CD14-positive monocyte (primary cell): ENCODE measurements around the gene TENM3. TPM values are rescaled to one million over a fixed set of nuclear protein-coding genes. Genes with fewer than 3 reads are reported as not detected.

Experiments used
- DNase-seq, 3 donors: peaks; one replicate each; pipeline ENCODE4 v3.0.0-alpha.2; 2011 to 2022
- H2AFZ ChIP-seq: 2 replicates; pipeline ENCODE4 v1.6.0; 2012; ENCODE audit warnings: mild to moderate bottlenecking, low read depth, low read length, inconsistent platforms; ENCODE audit not compliant: insufficient read depth, poor library complexity, severe bottlenecking
- H3K27ac ChIP-seq, 2 donors: 1 replicate in 1 of 2; 2 replicates in 1 of 2; pipeline ENCODE4 v1.5.1; 2012 to 2013; ENCODE audit warnings: low read length in 2 of 2, control low read depth in 1 of 2, inconsistent platforms in 1 of 2, low read depth in 1 of 2, mild to moderate bottlenecking in 1 of 2
- H3K27me3 ChIP-seq, 2 donors: one replicate each; pipeline versions ENCODE4 v1.6.0 to v1.6.1; 2011 to 2013; ENCODE audit warnings: low read length in 2 of 2; ENCODE audit not compliant: control insufficient read depth in 2 of 2, insufficient read depth in 2 of 2
- H3K36me3 ChIP-seq, 2 donors: replicated peaks in 1 of 2; 1 replicate in 1 of 2; 2 replicates in 1 of 2; pipeline versions ENCODE4 v1.5.1 to v1.6.1; 2012 to 2013; ENCODE audit warnings: low read length in 2 of 2, control low read depth in 1 of 2, inconsistent platforms in 1 of 2, mild to moderate bottlenecking in 1 of 2; ENCODE audit not compliant: insufficient read depth in 2 of 2, control insufficient read depth in 1 of 2
- H3K4me1 ChIP-seq, 2 donors: 1 replicate in 1 of 2; 2 replicates in 1 of 2; pipeline versions ENCODE4 v1.5.1 to v1.6.1; 2012 to 2013; ENCODE audit warnings: low read length in 2 of 2, control low read depth in 1 of 2, inconsistent platforms in 1 of 2, mild to moderate bottlenecking in 1 of 2, moderate library complexity in 1 of 2; ENCODE audit not compliant: insufficient read depth in 2 of 2, control insufficient read depth in 1 of 2
- H3K4me2 ChIP-seq: replicated peaks from 2 replicates; pipeline ENCODE3; 2012; ENCODE audit warnings: low read length, moderate library complexity, mild to moderate bottlenecking; ENCODE audit not compliant: poor library complexity, severe bottlenecking; ENCODE audit errors: extremely low read depth
- H3K4me3 ChIP-seq, 3 experiments: fragments of 200-600 bp in 1 of 3; sonication (generic) in 1 of 3; replicated peaks in 1 of 3; 1 replicate in 2 of 3; 2 replicates in 1 of 3; pipeline ENCODE4 v1.5.1; 2011 to 2013; ENCODE audit warnings: low read length in 3 of 3, mild to moderate bottlenecking in 3 of 3, control low read depth in 2 of 3, low read depth in 2 of 3, inconsistent platforms in 1 of 3, moderate library complexity in 1 of 3
- H3K79me2 ChIP-seq: 2 replicates; pipeline ENCODE4 v1.6.0; 2012; ENCODE audit warnings: mild to moderate bottlenecking, control low read depth, inconsistent platforms, low read length, moderate library complexity; ENCODE audit not compliant: insufficient read depth
- H3K9ac ChIP-seq: 2 replicates; pipeline ENCODE4 v1.6.0; 2017; ENCODE audit warnings: low read length, mild to moderate bottlenecking; ENCODE audit not compliant: insufficient read depth, poor library complexity, severe bottlenecking
- H3K9me3 ChIP-seq, 2 donors: replicated peaks in 1 of 2; 1 replicate in 1 of 2; 2 replicates in 1 of 2; pipeline versions ENCODE4 v1.5.1 to v1.6.1; 2012 to 2013; ENCODE audit warnings: low read length in 2 of 2, control low read depth in 1 of 2; ENCODE audit not compliant: control insufficient read depth in 1 of 2, insufficient read depth in 1 of 2
- H4K20me1 ChIP-seq: 2 replicates; pipeline ENCODE4 v1.6.0; 2012; ENCODE audit warnings: mild to moderate bottlenecking, low read length, control low read depth, moderate library complexity; ENCODE audit not compliant: insufficient read depth
- H3K27ac Mint-ChIP-seq, 7 donors: one replicate each; pipeline ENCODE4 v1.8.0; 2020; ENCODE audit warnings: mild to moderate bottlenecking in 7 of 7, mixed read lengths in 7 of 7, moderate library complexity in 6 of 7, inconsistent platforms in 2 of 7
- H3K27me3 Mint-ChIP-seq, 3 donors: one replicate each; pipeline ENCODE4 v1.8.0; 2021 to 2022; ENCODE audit warnings: low read depth in 3 of 3, mild to moderate bottlenecking in 3 of 3, mixed read lengths in 3 of 3, moderate library complexity in 3 of 3, inconsistent platforms in 1 of 3
- H3K36me3 Mint-ChIP-seq, 2 donors: one replicate each; pipeline ENCODE4 v1.8.0; 2020; ENCODE audit warnings: mixed read lengths in 2 of 2, inconsistent platforms in 1 of 2, mild to moderate bottlenecking in 1 of 2
- H3K4me1 Mint-ChIP-seq: one replicate; pipeline ENCODE4 v1.8.0; 2020; ENCODE audit warnings: mild to moderate bottlenecking, mixed read lengths
- H3K4me3 Mint-ChIP-seq, 2 donors: one replicate each; pipeline ENCODE4 v1.8.0; 2020; ENCODE audit warnings: mild to moderate bottlenecking in 2 of 2, mixed read lengths in 2 of 2, moderate library complexity in 1 of 2
- H3K9me3 Mint-ChIP-seq, 7 donors: one replicate each; pipeline ENCODE4 v1.8.0; 2020 to 2022; ENCODE audit warnings: mixed read lengths in 7 of 7, mild to moderate bottlenecking in 6 of 7, moderate library complexity in 6 of 7, inconsistent platforms in 2 of 7
- WGBS: methylation state at CpG from one replicate; pipeline ENCODE4 v1.1.5; 2013; ENCODE audit warnings: missing lambda C conversion rate; ENCODE audit not compliant: insufficient coverage; 5-methylcytosine and 5-hydroxymethylcytosine counted together
- intact Hi-C, 2 donors: fragments of 100-400 bp; cut with micrococcal nuclease; formaldehyde crosslinking; loops; one replicate each; pipeline versions ENCODE4 v1.15.0 to v1.15.1; 2023
- polyA plus RNA-seq, 3 donors: library from polyadenylated mRNA; depleted of rRNA in 1 of 3; unstranded in 2 of 3; stranded (reverse) in 1 of 3; fragments of 300-500 nt in 2 of 3; fragments of >200 nt in 1 of 3; fragmentation: Illumina TruSeq in 2 of 3; gene quantifications; 1 replicate in 2 of 3; 2 replicates in 1 of 3; pipeline ENCODE4 v1.2.3, GENCODE V29; 2012 to 2021
- TF ChIP-seq, protein P1 (sequence below): fragments of 200-600 bp; IDR thresholded peaks from one replicate; pipeline ENCODE4 v1.8.0; 2022; ENCODE audit warnings: antibody characterized with exemption, mild to moderate bottlenecking

The TENM3 gene
- polyA plus RNA-seq, 3 donors: not detected

DNA sequence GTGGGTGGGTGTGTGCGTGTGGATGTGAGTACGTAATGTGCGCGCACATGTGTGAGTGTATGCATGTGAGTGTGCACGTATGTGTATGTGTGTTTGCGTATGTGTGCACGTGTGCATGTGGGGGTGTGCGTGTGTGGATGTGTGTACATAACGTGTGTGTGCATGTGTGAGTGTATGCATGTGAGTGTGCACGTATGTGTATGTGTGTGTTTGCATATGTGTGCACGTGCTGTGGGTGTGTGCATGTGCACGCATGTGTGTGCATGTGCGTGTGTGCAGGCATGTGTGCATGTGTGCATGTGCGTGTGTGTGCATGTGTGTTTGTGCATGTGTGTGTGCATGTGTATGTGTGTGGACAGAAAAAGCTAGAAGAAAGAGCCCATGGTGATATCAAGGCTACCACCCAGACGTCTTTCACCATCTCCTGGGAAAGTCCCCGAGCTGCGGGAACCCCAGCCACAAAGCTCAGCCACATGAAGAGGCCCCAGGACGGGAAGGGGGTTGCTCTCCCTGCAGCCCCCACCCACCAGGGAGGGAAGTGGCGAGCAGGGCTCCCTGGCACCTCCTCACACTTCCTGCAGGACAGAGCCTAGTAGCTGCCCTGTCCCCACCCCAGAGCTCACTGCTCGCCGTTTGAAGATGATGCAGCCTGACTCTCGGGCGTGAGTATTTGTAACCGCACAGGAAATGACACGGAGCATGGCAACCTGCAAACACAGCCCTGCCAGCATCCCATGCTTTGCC lies 565.6 kb downstream of the TENM3 start:
- peak; percentile 60 to 82 (median 80) for DNase-seq
- no peaks in the 10 kb centered on the region for H4K20me1 ChIP-seq
- peak overlapping the region; percentile 44 for H3K4me2 ChIP-seq
- H3K36me3 ChIP-seq: no peaks in the 10 kb centered on the region
- H3K79me2 ChIP-seq: no peaks in the 10 kb centered on the region
- peak overlapping the region in 3 of 7 donors; percentile 37 to 42 (median 41) for H3K27ac Mint-ChIP-seq
- H3K4me1 ChIP-seq: peaks cover 20 to 35% of the 10 kb centered on the region in 2 donors
- TF ChIP-seq, protein P1, sequence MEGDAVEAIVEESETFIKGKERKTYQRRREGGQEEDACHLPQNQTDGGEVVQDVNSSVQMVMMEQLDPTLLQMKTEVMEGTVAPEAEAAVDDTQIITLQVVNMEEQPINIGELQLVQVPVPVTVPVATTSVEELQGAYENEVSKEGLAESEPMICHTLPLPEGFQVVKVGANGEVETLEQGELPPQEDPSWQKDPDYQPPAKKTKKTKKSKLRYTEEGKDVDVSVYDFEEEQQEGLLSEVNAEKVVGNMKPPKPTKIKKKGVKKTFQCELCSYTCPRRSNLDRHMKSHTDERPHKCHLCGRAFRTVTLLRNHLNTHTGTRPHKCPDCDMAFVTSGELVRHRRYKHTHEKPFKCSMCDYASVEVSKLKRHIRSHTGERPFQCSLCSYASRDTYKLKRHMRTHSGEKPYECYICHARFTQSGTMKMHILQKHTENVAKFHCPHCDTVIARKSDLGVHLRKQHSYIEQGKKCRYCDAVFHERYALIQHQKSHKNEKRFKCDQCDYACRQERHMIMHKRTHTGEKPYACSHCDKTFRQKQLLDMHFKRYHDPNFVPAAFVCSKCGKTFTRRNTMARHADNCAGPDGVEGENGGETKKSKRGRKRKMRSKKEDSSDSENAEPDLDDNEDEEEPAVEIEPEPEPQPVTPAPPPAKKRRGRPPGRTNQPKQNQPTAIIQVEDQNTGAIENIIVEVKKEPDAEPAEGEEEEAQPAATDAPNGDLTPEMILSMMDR: no peak
- H3K9me3 Mint-ChIP-seq: peaks cover 3 to 34% (median 22%) of the 10 kb centered on the region in 7 donors
- peak overlapping the region; percentile 16 to 77 for H3K27ac ChIP-seq
- H2AFZ ChIP-seq: peak overlapping the region; percentile 33
- intact Hi-C loops: loop anchor here in 1 of 2 donors (10.0 kb wide), 1 partner anchor 324 kb away; no protein-coding TSS in a partner anchor
- 59% methylated on average over 21 of the region's 25 CpGs for WGBS
- H3K4me3 ChIP-seq: peak overlapping the region in 1 of 3 experiments; percentile 36
- peaks cover 7% of the 10 kb centered on the region for H3K4me1 Mint-ChIP-seq
- peaks cover 18 to 23% (median 21%) of the 10 kb centered on the region in 3 donors for H3K27me3 Mint-ChIP-seq
- no peaks in the 10 kb centered on the region for H3K36me3 Mint-ChIP-seq
- H3K4me3 Mint-ChIP-seq: peak overlapping the region; percentile 45 to 72
- peaks cover 5 to 45% of the 10 kb centered on the region in 2 donors for H3K9me3 ChIP-seq
- H3K27me3 ChIP-seq: peaks cover 0 to 4% of the 10 kb centered on the region in 2 donors
- H3K9ac ChIP-seq: peak overlapping the region; percentile 58

DNA sequence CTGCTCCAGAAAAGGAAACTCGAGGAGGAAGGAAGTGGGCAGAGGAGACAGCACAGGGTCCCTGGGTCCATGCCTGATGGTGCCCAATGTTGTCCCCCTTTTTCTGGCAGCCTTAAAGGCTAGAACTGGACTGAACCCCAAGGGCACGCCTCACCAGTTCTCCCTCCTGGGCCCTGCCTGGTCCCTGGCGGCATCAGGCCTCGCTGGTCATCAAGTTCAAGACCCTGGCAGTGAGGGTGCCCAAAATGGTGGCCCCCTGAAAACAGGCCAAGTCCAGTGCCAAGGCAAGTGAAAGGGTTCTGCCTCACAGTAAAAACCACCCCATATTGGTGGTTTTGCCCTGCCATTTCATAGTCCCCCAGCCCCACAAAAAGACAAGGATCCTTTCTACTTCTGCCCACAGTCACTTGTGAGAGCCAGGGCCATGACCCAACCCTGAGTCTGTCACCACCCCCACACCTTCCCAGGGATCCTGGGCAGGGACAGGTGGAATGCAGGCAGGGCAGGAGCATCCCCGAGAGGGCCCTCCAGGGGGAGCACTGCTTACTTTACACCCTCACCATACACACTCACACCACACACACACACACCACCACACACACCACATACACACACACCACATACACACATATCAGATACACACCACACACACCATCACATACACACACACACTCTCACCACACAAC lies 566.4 kb downstream of the TENM3 start:
- TF ChIP-seq, protein P1: peak; percentile 10
- Mint-ChIP-seq H3K4me3 (peak overlapping the region; percentile 45 to 72), H3K4me1 (peaks cover 7% of the 10 kb centered on the region), H3K9me3 (peaks cover 3 to 34% (median 22%) of the 10 kb centered on the region in 7 donors), H3K36me3 (no peaks in the 10 kb centered on the region), H3K27ac (no peak overlapping the region), H3K27me3 (peaks cover 20 to 23% (median 23%) of the 10 kb centered on the region in 3 donors)
- peak overlapping the region; percentile 44 for H3K4me2 ChIP-seq
- peaks cover 0 to 4% of the 10 kb centered on the region in 2 donors for H3K27me3 ChIP-seq
- intact Hi-C loops: loop anchor here in 1 of 2 donors (10.0 kb wide), 1 partner anchor 325 kb away; no protein-coding TSS in a partner anchor
- H3K9ac ChIP-seq: peak overlapping the region; percentile 58
- H3K9me3 ChIP-seq: peaks cover 5 to 47% of the 10 kb centered on the region in 2 donors
- peak overlapping the region in 1 of 3 experiments; percentile 36 for H3K4me3 ChIP-seq
- no peak for DNase-seq
- no peaks in the 10 kb centered on the region for H3K36me3 ChIP-seq
- peak overlapping the region; percentile 16 to 77 for H3K27ac ChIP-seq
- peak overlapping the region; percentile 33 for H2AFZ ChIP-seq
- peaks cover 20 to 35% of the 10 kb centered on the region in 2 donors for H3K4me1 ChIP-seq
- 58% methylated on average over 5 of the region's 5 CpGs for WGBS
- H3K79me2 ChIP-seq: no peaks in the 10 kb centered on the region
- H4K20me1 ChIP-seq: no peaks in the 10 kb centered on the region
